Thyroid gland (tissue), 4 donors: ENCODE results near the gene FANCF.

ENCODE experiments used
- CTCF ChIP-seq, 6 experiments: fragments of 200-600 bp in 3 of 6; fragments of 450-650 bp in 3 of 6; sonication (generic) in 3 of 6; IDR thresholded peaks; one replicate each; pipeline ENCODE4 v1.5.1; 2016 to 2019; ENCODE audit warnings: antibody characterized with exemption in 6 of 6, mild to moderate bottlenecking in 2 of 6, inconsistent platforms in 1 of 6, moderate library complexity in 1 of 6
- POLR2A ChIP-seq, 2 donors: fragments of 450-650 bp; IDR thresholded peaks; one replicate each; pipeline ENCODE4 v1.6.1; 2017; ENCODE audit warnings: antibody characterized with exemption in 2 of 2, mild to moderate bottlenecking in 2 of 2, moderate library complexity in 1 of 2

DNA sequence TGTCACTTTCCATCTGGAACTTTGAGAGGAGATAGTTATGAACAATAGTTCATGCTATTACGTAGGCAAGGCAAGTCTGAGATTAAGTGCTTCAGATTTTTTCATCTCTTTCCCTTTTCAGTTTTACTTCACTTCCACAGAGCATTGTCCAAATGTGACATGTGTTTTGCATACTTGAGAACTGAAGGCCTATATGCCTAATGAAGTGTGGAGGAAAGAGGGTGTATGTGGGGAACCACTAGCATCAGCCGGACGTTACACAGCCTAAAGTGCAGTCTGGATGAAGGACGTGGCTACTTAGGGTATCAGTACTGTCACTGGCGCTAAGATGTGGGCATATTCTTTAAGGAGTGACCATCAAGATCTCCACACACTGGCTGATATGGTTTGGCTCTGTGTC lies 26.2 kb downstream of the FANCF start:
- no peak for TF ChIP-seq CTCF (IDR thresholded peaks at IDR 0.05)
- TF ChIP-seq POLR2A (IDR thresholded peaks at IDR 0.05), result no peak
